ENCODE results near the gene CELF2. TPM values are rescaled to one million over a fixed set of nuclear protein-coding genes. Genes with fewer than 3 reads are reported as not detected.

Gene CELF2
- total RNA-seq, 2 experiments from 2014 or later: 197 to 205 TPM

GRCh38 chr10:11026773-11027172 lies 9.1 kb downstream of the CELF2 start:
- ATAC-seq (ENCODE audit: poor library complexity) (no peak), DNase-seq (no peak)
- peaks cover 9% of the 10 kb centered on the region for H3K4me1 Mint-ChIP-seq (ENCODE audit: low read depth)
- H3K27me3 ChIP-seq (ENCODE audit: control insufficient read depth in 1 of 2, insufficient read depth in 2 of 2, low read length in 2 of 2): peaks cover 0 to 13% of the 10 kb centered on the region in 2 experiments
- H3K4me3 ChIP-seq (ENCODE audit: low read length): no peak overlapping the region
- no peak overlapping the region for H3K27ac Mint-ChIP-seq
- H3K9me3 Mint-ChIP-seq: no peaks in the 10 kb centered on the region
- ChIA-PET CTCF (no interaction called here), POLR2A (no interaction called here)
- no peak overlapping the region for H3K27ac ChIP-seq (ENCODE audit: low read depth in 1 of 2, low read length in 2 of 2)
- no peaks in the 10 kb centered on the region for H3K36me3 Mint-ChIP-seq (ENCODE audit: low read depth)
- no peaks in the 10 kb centered on the region for H3K36me3 ChIP-seq (ENCODE audit: insufficient read depth, low read length)
- H3K9me3 ChIP-seq (ENCODE audit: control insufficient read depth in 1 of 2, insufficient read depth in 1 of 2, low read length in 2 of 2): no peaks in the 10 kb centered on the region
- H3K4me3 Mint-ChIP-seq: no peak overlapping the region
- no peaks in the 10 kb centered on the region for H3K4me1 ChIP-seq (ENCODE audit: insufficient read depth, low read length)
- H3K27me3 Mint-ChIP-seq: peaks cover 17% of the 10 kb centered on the region
- TF ChIP-seq CTCF (IDR thresholded peaks at IDR 0.05): no peak
- intact Hi-C loops (cut with DNase I, micrococcal nuclease): no loop called here

- intact Hi-C loops (cut with DNase I, micrococcal nuclease): no loop called here
- peaks cover 4% of the 10 kb centered on the region for H3K27me3 Mint-ChIP-seq
- ATAC-seq (ENCODE audit: poor library complexity): no peak
- no peak for TF ChIP-seq CTCF (IDR thresholded peaks at IDR 0.05)
- no peaks in the 10 kb centered on the region for H3K36me3 ChIP-seq (ENCODE audit: insufficient read depth, low read length)
- no peaks in the 10 kb centered on the region for H3K9me3 Mint-ChIP-seq
- no peak for DNase-seq
- no peak overlapping the region for H3K4me3 Mint-ChIP-seq
- no peaks in the 10 kb centered on the region for H3K9me3 ChIP-seq (ENCODE audit: control insufficient read depth in 1 of 2, insufficient read depth in 1 of 2, low read length in 2 of 2)
- ChIA-PET POLR2A (interaction anchor here (1.2 kb wide), 1 partner anchor 19 kb away, joined by 3 read pairs; no protein-coding TSS in a partner anchor), CTCF (interaction anchor here (1.1 kb wide), 2 partner anchors 10 to 16 kb away, joined by 3 read pairs; no protein-coding TSS in a partner anchor)
- H3K4me1 ChIP-seq (ENCODE audit: insufficient read depth, low read length): peaks cover 5% of the 10 kb centered on the region
- no peak overlapping the region for H3K27ac ChIP-seq (ENCODE audit: low read depth in 1 of 2, low read length in 2 of 2)
- H3K27ac Mint-ChIP-seq: no peak overlapping the region
- peaks cover 15% of the 10 kb centered on the region for H3K4me1 Mint-ChIP-seq (ENCODE audit: low read depth)
- peaks cover 0 to 5% of the 10 kb centered on the region in 2 experiments for H3K27me3 ChIP-seq (ENCODE audit: control insufficient read depth in 1 of 2, insufficient read depth in 2 of 2, low read length in 2 of 2)
- H3K36me3 Mint-ChIP-seq (ENCODE audit: low read depth): no peaks in the 10 kb centered on the region
- H3K4me3 ChIP-seq (ENCODE audit: low read length): no peak overlapping the region
These were observed 17.1 kb downstream of the CELF2 start for GRCh38 chr10:11034762-11035161.

GRCh38 chr10:11035301-11035991 lies 17.8 kb downstream of the CELF2 start:
- H3K9me3 ChIP-seq (ENCODE audit: control insufficient read depth in 1 of 2, insufficient read depth in 1 of 2, low read length in 2 of 2): no peaks in the 10 kb centered on the region
- Mint-ChIP-seq H3K9me3 (no peaks in the 10 kb centered on the region), H3K27ac (no peak overlapping the region), H3K27me3 (peaks cover 4% of the 10 kb centered on the region), H3K4me3 (no peak overlapping the region), H3K4me1 (ENCODE audit: low read depth) (peaks cover 15% of the 10 kb centered on the region), H3K36me3 (ENCODE audit: low read depth) (no peaks in the 10 kb centered on the region)
- no peaks in the 10 kb centered on the region for H3K36me3 ChIP-seq (ENCODE audit: insufficient read depth, low read length)
- TF ChIP-seq CTCF (IDR thresholded peaks at IDR 0.05): no peak
- H3K27ac ChIP-seq (ENCODE audit: low read depth in 1 of 2, low read length in 2 of 2): no peak overlapping the region
- H3K27me3 ChIP-seq (ENCODE audit: control insufficient read depth in 1 of 2, insufficient read depth in 2 of 2, low read length in 2 of 2): peaks cover 0 to 5% of the 10 kb centered on the region in 2 experiments
- DNase-seq (peak in 1 of 14 experiments; percentile 20), ATAC-seq (ENCODE audit: poor library complexity) (no peak)
- intact Hi-C loops (cut with DNase I, micrococcal nuclease): no loop called here
- ChIA-PET CTCF (no interaction called here), POLR2A (interaction anchor here (1.2 kb wide), 1 partner anchor 20 kb away, joined by 3 read pairs; no protein-coding TSS in a partner anchor)
- no peak overlapping the region for H3K4me3 ChIP-seq (ENCODE audit: low read length)
- peaks cover 5% of the 10 kb centered on the region for H3K4me1 ChIP-seq (ENCODE audit: insufficient read depth, low read length)
